Keratinocyte (primary cell): ENCODE measurements around the gene CD44. TPM values are rescaled to one million over a fixed set of nuclear protein-coding genes. Genes with fewer than 3 reads are reported as not detected.

Experiments
- DNase-seq: peaks from one replicate; pipeline ENCODE4 v3.0.0-alpha.2; 2011; ENCODE audit warnings: low read depth, missing footprints, low spot score
- FAIRE-seq: peaks from 2 replicates; lab custom pipeline; 2011; peaks lifted over from hg19 to GRCh38; lab: Jason Lieb, UNC
- H2AFZ ChIP-seq: 2 replicates; pipeline ENCODE4 v1.6.0; 2012; ENCODE audit warnings: low read length, control low read depth, inconsistent platforms; ENCODE audit not compliant: control insufficient read depth
- H3K27ac ChIP-seq: 2 replicates; pipeline ENCODE4 v1.5.1; 2011; ENCODE audit warnings: low read length; ENCODE audit not compliant: control insufficient read depth, insufficient read depth
- H3K27me3 ChIP-seq: 3 replicates; pipeline ENCODE4 v1.6.0; 2011; ENCODE audit warnings: low read length; ENCODE audit not compliant: control insufficient read depth, insufficient read depth; ENCODE audit errors: extremely low read depth
- H3K36me3 ChIP-seq, 2 experiments: 2 replicates in 1 of 2; 3 replicates in 1 of 2; pipeline ENCODE4 v1.5.1; 2011; ENCODE audit warnings: low read length in 2 of 2, mild to moderate bottlenecking in 1 of 2; ENCODE audit not compliant: control insufficient read depth in 2 of 2, insufficient read depth in 2 of 2; ENCODE audit errors: extremely low read depth in 1 of 2
- H3K4me1 ChIP-seq: 3 replicates; pipeline ENCODE4 v1.5.1; 2011; ENCODE audit warnings: low read length; ENCODE audit not compliant: control insufficient read depth, insufficient read depth; ENCODE audit errors: extremely low read depth
- H3K4me2 ChIP-seq: 3 replicates; pipeline ENCODE4 v1.6.0; 2011; ENCODE audit warnings: low read depth, low read length; ENCODE audit not compliant: control insufficient read depth, insufficient read depth; ENCODE audit errors: extremely low read depth
- H3K4me3 ChIP-seq, 3 experiments: fragments of 200-600 bp in 1 of 3; sonication (generic) in 1 of 3; 2 replicates in 2 of 3; 3 replicates in 1 of 3; pipeline ENCODE4 v1.5.1; 2011 to 2016; ENCODE audit warnings: low read length in 3 of 3, mild to moderate bottlenecking in 3 of 3, control low read depth in 2 of 3, inconsistent platforms in 1 of 3, low read depth in 1 of 3, mixed read lengths in 1 of 3, mixed run types in 1 of 3, moderate library complexity in 1 of 3; ENCODE audit not compliant: control insufficient read depth in 2 of 3, insufficient read depth in 2 of 3; ENCODE audit errors: extremely low read depth in 1 of 3
- H3K79me2 ChIP-seq: 2 replicates; pipeline ENCODE4 v1.6.0; 2012; ENCODE audit warnings: low read length; ENCODE audit not compliant: control insufficient read depth, insufficient read depth
- H3K9ac ChIP-seq: 3 replicates; pipeline ENCODE4 v1.6.0; 2011; ENCODE audit warnings: low read length; ENCODE audit not compliant: control insufficient read depth, insufficient read depth; ENCODE audit errors: extremely low read depth
- H3K9me1 ChIP-seq: 3 replicates; pipeline ENCODE4 v1.6.0; 2011; ENCODE audit warnings: low read length; ENCODE audit not compliant: control insufficient read depth, insufficient read depth; ENCODE audit errors: extremely low read depth
- H3K9me3 ChIP-seq: 2 replicates; pipeline ENCODE4 v1.5.1; 2012; ENCODE audit warnings: low read depth, low read length; ENCODE audit not compliant: control insufficient read depth
- H4K20me1 ChIP-seq: 3 replicates; pipeline ENCODE4 v1.6.0; 2011; ENCODE audit warnings: low read length; ENCODE audit not compliant: control insufficient read depth, insufficient read depth; ENCODE audit errors: extremely low read depth
- EZH2 ChIP-seq: IDR thresholded peaks from one replicate; pipeline ENCODE4 v1.6.1; 2012; ENCODE audit warnings: inconsistent platforms, mild to moderate bottlenecking, low read length, moderate library complexity
- dilution Hi-C: fragments of 300-500 bp; cut with MboI; formaldehyde crosslinking; loops from one replicate; pipeline ENCODE4 v1.7.0; 2020; ENCODE audit warnings: low sequenced_read_pairs; ENCODE audit not compliant: extremely low pct_ligation_motif_present
- polyA plus RNA-seq, 5 experiments: library from polyadenylated mRNA; depleted of rRNA in 3 of 5; stranded (reverse) in 3 of 5; stranded (forward) in 1 of 5; unstranded in 1 of 5; fragments of >200 nt; gene quantifications; 1 replicate in 1 of 5; 2 replicates in 3 of 5; 3 replicates in 1 of 5; pipeline versions ENCODE4 v1.2.1 to v1.2.3, GENCODE V29; 2011 to 2012; ENCODE audit warnings: missing spikeins in 2 of 5, low read depth in 1 of 5, low replicate concordance in 1 of 5
- TF ChIP-seq, protein P1 (sequence below), 3 experiments: IDR thresholded peaks in 1 of 3; conservative IDR thresholded peaks in 1 of 3; optimal IDR thresholded peaks in 1 of 3; 2 replicates in 2 of 3; 3 replicates in 1 of 3; pipeline versions ENCODE3 to v1.5.1; 2011; ENCODE audit warnings: low read length in 3 of 3, mild to moderate bottlenecking in 3 of 3, moderate library complexity in 2 of 3, control low read depth in 1 of 3, inconsistent platforms in 1 of 3; ENCODE audit not compliant: insufficient read depth in 2 of 3; ENCODE audit errors: extremely low read depth in 1 of 3

CD44 gene
- polyA plus RNA-seq, 1 donor (not counting 4 experiments of a cell fraction or from before 2014, with no cell fraction given) = 2,038 TPM

GRCh38 chr11:35272391-35272902, 133.5 kb downstream of the CD44 start:
- Histone ChIP-seq H3K36me3 (no peaks in the 10 kb centered on the region), H3K27me3 (no peaks in the 10 kb centered on the region), H3K9ac (no peak overlapping the region), H3K27ac (no peak overlapping the region), H3K9me3 (no peaks in the 10 kb centered on the region), H2AFZ (no peak overlapping the region), H3K4me3 (no peak overlapping the region), H3K4me2 (no peak overlapping the region), H4K20me1 (no peaks in the 10 kb centered on the region), H3K9me1 (no peaks in the 10 kb centered on the region), H3K4me1 (peaks cover 28% of the 10 kb centered on the region), H3K79me2 (no peaks in the 10 kb centered on the region)
- TF ChIP-seq, protein P1, sequence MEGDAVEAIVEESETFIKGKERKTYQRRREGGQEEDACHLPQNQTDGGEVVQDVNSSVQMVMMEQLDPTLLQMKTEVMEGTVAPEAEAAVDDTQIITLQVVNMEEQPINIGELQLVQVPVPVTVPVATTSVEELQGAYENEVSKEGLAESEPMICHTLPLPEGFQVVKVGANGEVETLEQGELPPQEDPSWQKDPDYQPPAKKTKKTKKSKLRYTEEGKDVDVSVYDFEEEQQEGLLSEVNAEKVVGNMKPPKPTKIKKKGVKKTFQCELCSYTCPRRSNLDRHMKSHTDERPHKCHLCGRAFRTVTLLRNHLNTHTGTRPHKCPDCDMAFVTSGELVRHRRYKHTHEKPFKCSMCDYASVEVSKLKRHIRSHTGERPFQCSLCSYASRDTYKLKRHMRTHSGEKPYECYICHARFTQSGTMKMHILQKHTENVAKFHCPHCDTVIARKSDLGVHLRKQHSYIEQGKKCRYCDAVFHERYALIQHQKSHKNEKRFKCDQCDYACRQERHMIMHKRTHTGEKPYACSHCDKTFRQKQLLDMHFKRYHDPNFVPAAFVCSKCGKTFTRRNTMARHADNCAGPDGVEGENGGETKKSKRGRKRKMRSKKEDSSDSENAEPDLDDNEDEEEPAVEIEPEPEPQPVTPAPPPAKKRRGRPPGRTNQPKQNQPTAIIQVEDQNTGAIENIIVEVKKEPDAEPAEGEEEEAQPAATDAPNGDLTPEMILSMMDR (optimal IDR thresholded peaks at IDR 0.05 in 1 of 3, IDR thresholded peaks at IDR 0.05 in 1 of 3, conservative IDR thresholded peaks at IDR 0.05 in 1 of 3; ENCODE audit: extremely low read depth in 1 of 3, insufficient read depth in 2 of 3, low read length in 3 of 3) = no peak
- TF ChIP-seq EZH2 = no peak
- FAIRE-seq = no peak
- dilution Hi-C loops = no loop called here
- no peak for DNase-seq

GRCh38 chr11:35274909-35275785, 136.2 kb downstream of the CD44 start:
- no peak for TF ChIP-seq EZH2
- TF ChIP-seq, protein P1 (optimal IDR thresholded peaks at IDR 0.05 in 1 of 3, IDR thresholded peaks at IDR 0.05 in 1 of 3, conservative IDR thresholded peaks at IDR 0.05 in 1 of 3; ENCODE audit: extremely low read depth in 1 of 3, insufficient read depth in 2 of 3, low read length in 3 of 3) = peak in 2 of 3 experiments; percentile 7 to 27
- Histone ChIP-seq H3K4me3 (no peak overlapping the region), H3K4me2 (peak overlapping the region; percentile 55), H3K27me3 (no peaks in the 10 kb centered on the region), H3K9ac (no peak overlapping the region), H3K4me1 (peaks cover 28% of the 10 kb centered on the region), H4K20me1 (no peaks in the 10 kb centered on the region), H3K36me3 (no peaks in the 10 kb centered on the region), H2AFZ (peak overlapping the region; percentile 38), H3K9me3 (no peaks in the 10 kb centered on the region), H3K9me1 (no peaks in the 10 kb centered on the region), H3K27ac (peak overlapping the region; percentile 74), H3K79me2 (no peaks in the 10 kb centered on the region)
- dilution Hi-C loops = no loop called here
- no peak for FAIRE-seq
- DNase-seq = no peak
